HepG2 (cell line): ENCODE data around the gene PRSS33. TPM values are rescaled to one million over a fixed set of nuclear protein-coding genes. Genes with fewer than 3 reads are reported as not detected.

ENCODE experiments used
- ATAC-seq: fragments of 200-7000 bp; cut with Tn5 transposase; 3 replicates; pipeline ENCODE4 v1.9.1; 2020; ENCODE audit warnings: mild to moderate bottlenecking, moderate library complexity
- BruUV-seq: library from RNA; stranded (reverse); fragments of 400-500 nt; replicated peaks from 2 replicates; lab custom pipeline; 2021; lab: Mats Ljungman, UMichigan
- CTCF ChIA-PET: fragments of 300-600 bp; formaldehyde crosslinking; extraction: SDS; loops from one replicate; lab custom pipeline; 2021; ENCODE audit warnings: low total read pairs, inconsistent platforms, low intra/inter-chr PET ratio; lab: Yijun Ruan, JAX
- POLR2A ChIA-PET: fragments of 350-600 bp; sonication (Branson Sonifier 250); formaldehyde crosslinking; loops from one replicate; lab custom pipeline; 2020; ENCODE audit warnings: antibody characterized with exemption, inconsistent platforms; lab: Yijun Ruan, JAX
- DNase-seq: peaks from one replicate; pipeline ENCODE4 v3.0.0-alpha.2; 2015; ENCODE audit warnings: low spot score
- FAIRE-seq: peaks from 3 replicates; lab custom pipeline; 2011; peaks lifted over from hg19 to GRCh38; lab: Jason Lieb, UNC
- H2AFZ ChIP-seq: one replicate; pipeline ENCODE4 v1.6.1; 2011; ENCODE audit warnings: low read length, inconsistent platforms
- H3K27ac ChIP-seq: fragments of 300-600 bp; 3 replicates; pipeline ENCODE4 v1.8.0; 2011; ENCODE audit warnings: mixed run types, mild to moderate bottlenecking, mixed read lengths, low read length, inconsistent platforms; ENCODE audit not compliant: insufficient read depth; ENCODE audit errors: extremely low read length
- H3K27me3 ChIP-seq, 2 experiments: fragments of 200-600 bp in 1 of 2; 2 replicates in 1 of 2; 3 replicates in 1 of 2; pipeline versions ENCODE4 v1.6.0 to v1.8.0; 2011; ENCODE audit warnings: low read length in 2 of 2, mild to moderate bottlenecking in 2 of 2, moderate library complexity in 2 of 2, inconsistent platforms in 1 of 2; ENCODE audit not compliant: insufficient read depth in 2 of 2, control insufficient read depth in 1 of 2
- H3K36me3 ChIP-seq, 2 experiments: fragments of 200-600 bp in 1 of 2; replicated peaks in 1 of 2; 2 replicates in 1 of 2; 3 replicates in 1 of 2; pipeline versions ENCODE4 v1.5.1 to v1.8.0; 2011; ENCODE audit warnings: low read length in 2 of 2, inconsistent platforms in 1 of 2; ENCODE audit not compliant: insufficient read depth in 2 of 2, control insufficient read depth in 1 of 2
- H3K4me1 ChIP-seq: 2 replicates; pipeline ENCODE4 v1.5.1; 2012; ENCODE audit warnings: low read length, inconsistent platforms; ENCODE audit not compliant: insufficient read depth
- H3K4me2 ChIP-seq: 2 replicates; pipeline ENCODE4 v1.6.0; 2011; ENCODE audit warnings: low read depth, low read length, inconsistent platforms
- H3K4me3 ChIP-seq, 3 experiments: fragments of 200-600 bp in 1 of 3; sonication (generic), shearing (Covaris generic) in 1 of 3; replicated peaks in 1 of 3; 2 replicates each; pipeline ENCODE4 v1.5.1; 2011 to 2016; ENCODE audit warnings: low read length in 3 of 3, inconsistent platforms in 2 of 3, low read depth in 2 of 3, mild to moderate bottlenecking in 2 of 3, control low read depth in 1 of 3, mixed read lengths in 1 of 3; ENCODE audit not compliant: insufficient read depth in 1 of 3
- H3K79me2 ChIP-seq: one replicate; pipeline ENCODE4 v1.6.1; 2011; ENCODE audit warnings: low read length, inconsistent platforms; ENCODE audit not compliant: insufficient read depth
- H3K9ac ChIP-seq: 2 replicates; pipeline ENCODE4 v1.6.0; 2011; ENCODE audit warnings: mild to moderate bottlenecking, low read depth, low read length, inconsistent platforms; ENCODE audit not compliant: insufficient read depth
- H3K9me3 ChIP-seq: 2 replicates; pipeline ENCODE4 v1.5.1; 2012; ENCODE audit warnings: mild to moderate bottlenecking, low read length
- H4K20me1 ChIP-seq: 2 replicates; pipeline ENCODE4 v1.6.0; 2011; ENCODE audit warnings: inconsistent platforms, mild to moderate bottlenecking, low read length, moderate library complexity; ENCODE audit not compliant: insufficient read depth
- AGO2 ChIP-seq: fragments of 200-400 bp; formaldehyde crosslinking; optimal IDR thresholded peaks from 2 replicates; pipeline ENCODE3; 2017; ENCODE audit warnings: mild to moderate bottlenecking, low read depth, low read length, moderate library complexity
- MED1 ChIP-seq: sonication (generic); formaldehyde crosslinking; IDR thresholded peaks from 2 replicates; pipeline ENCODE4 v1.4.0; 2020; ENCODE audit warnings: missing genetic modification reagents
- POLR2AphosphoS2 ChIP-seq: IDR thresholded peaks from 2 replicates; pipeline ENCODE4 v1.6.1; 2011; ENCODE audit warnings: low read depth, low read length, improper control_type of control experiment
- RBFOX2 ChIP-seq: fragments of 200-400 bp; formaldehyde crosslinking; IDR thresholded peaks from 2 replicates; pipeline ENCODE4 v1.6.1; 2017; ENCODE audit warnings: low read depth, mild to moderate bottlenecking, low read length
- RBM22 ChIP-seq: fragments of 200-400 bp; formaldehyde crosslinking; optimal IDR thresholded peaks from 2 replicates; pipeline ENCODE3; 2017; ENCODE audit warnings: mild to moderate bottlenecking, low read length, moderate library complexity
- ZMYM2 ChIP-seq: sonication (generic); formaldehyde crosslinking; IDR thresholded peaks from 2 replicates; pipeline ENCODE4 v1.8.0; 2022; ENCODE audit warnings: mild to moderate bottlenecking, missing genetic modification reagents
- ZNF296 ChIP-seq: sonication (generic); formaldehyde crosslinking; conservative IDR thresholded peaks from 2 replicates; pipeline ENCODE4 v1.5.0; 2020; ENCODE audit warnings: mild to moderate bottlenecking, missing genetic modification reagents
- ZNF562 ChIP-seq: sonication (generic); formaldehyde crosslinking; IDR thresholded peaks from 2 replicates; pipeline ENCODE4 v1.8.0; 2022; ENCODE audit warnings: missing genetic modification reagents, borderline replicate concordance
- ZNF749 ChIP-seq: sonication (generic); formaldehyde crosslinking; IDR thresholded peaks from 2 replicates; pipeline ENCODE4 v1.8.0; 2022; ENCODE audit warnings: mild to moderate bottlenecking, missing genetic modification reagents, moderate library complexity, borderline replicate concordance
- ZNF83 ChIP-seq: sonication (generic); formaldehyde crosslinking; IDR thresholded peaks from 2 replicates; pipeline ENCODE4 v1.4.0; 2020; ENCODE audit warnings: missing genetic modification reagents, mild to moderate bottlenecking, borderline replicate concordance
- ZZZ3 ChIP-seq: sonication (generic); formaldehyde crosslinking; IDR thresholded peaks from 2 replicates; pipeline ENCODE4 v1.4.0; 2020; ENCODE audit warnings: missing genetic modification reagents, mild to moderate bottlenecking, borderline replicate concordance
- WGBS: methylation state at CpG from one replicate; pipeline ENCODE4 v1.1.6; 2017; ENCODE audit warnings: low lambda C conversion rate; 5-methylcytosine and 5-hydroxymethylcytosine counted together
- in situ Hi-C: cut with HindIII; loops from 2 replicates; pipeline ENCODE4 v1.10.0; 2017; ENCODE audit warnings: low pct_unique_long_range_greater_than_20kb; ENCODE audit not compliant: extremely low pct_ligation_motif_present
- intact Hi-C: fragments of 100-400 bp; cut with micrococcal nuclease; formaldehyde crosslinking; loops from one replicate; pipeline ENCODE4 v1.10.0; 2022; ENCODE audit not compliant: unreplicated experiment
- polyA plus RNA-seq, 8 experiments: library from polyadenylated mRNA; depleted of rRNA in 3 of 8; stranded (reverse) in 7 of 8; unstranded in 1 of 8; fragments of >200 nt; fragmentation: Illumina TruSeq in 4 of 8; extraction: Trizol in 4 of 8; gene quantifications; 2 replicates each; pipeline versions ENCODE4 v1.2.1 to v1.2.3, GENCODE V29; 2011 to 2016; ENCODE audit warnings: low read depth in 4 of 8, missing spikeins in 1 of 8, mixed read lengths in 1 of 8; ENCODE audit not compliant: insufficient read depth in 1 of 8
- total RNA-seq, 5 experiments: library from RNA; depleted of rRNA; stranded (reverse); fragments of >200 nt; fragmentation: Illumina TruSeq; extraction: Trizol; gene quantifications; 2 replicates each; pipeline ENCODE4 v1.2.3, GENCODE V29; 2016; ENCODE audit warnings: low read depth in 1 of 5
- TF ChIP-seq, protein P1 (sequence below): sonication (generic); formaldehyde crosslinking; IDR thresholded peaks from 2 replicates; pipeline ENCODE4 v1.8.1; 2022; ENCODE audit warnings: low read depth, mild to moderate bottlenecking, missing genetic modification reagents
- TF ChIP-seq, protein P2 (sequence below): sonication (generic); formaldehyde crosslinking; IDR thresholded peaks from 2 replicates; pipeline ENCODE4 v1.5.0; 2020; ENCODE audit warnings: mild to moderate bottlenecking, missing genetic modification reagents

The PRSS33 gene
- total and polyA plus RNA-seq, 2 of the 13 experiments (the other 11 are each of a cell fraction or from before 2014, with no cell fraction given), result not detected

DNA sequence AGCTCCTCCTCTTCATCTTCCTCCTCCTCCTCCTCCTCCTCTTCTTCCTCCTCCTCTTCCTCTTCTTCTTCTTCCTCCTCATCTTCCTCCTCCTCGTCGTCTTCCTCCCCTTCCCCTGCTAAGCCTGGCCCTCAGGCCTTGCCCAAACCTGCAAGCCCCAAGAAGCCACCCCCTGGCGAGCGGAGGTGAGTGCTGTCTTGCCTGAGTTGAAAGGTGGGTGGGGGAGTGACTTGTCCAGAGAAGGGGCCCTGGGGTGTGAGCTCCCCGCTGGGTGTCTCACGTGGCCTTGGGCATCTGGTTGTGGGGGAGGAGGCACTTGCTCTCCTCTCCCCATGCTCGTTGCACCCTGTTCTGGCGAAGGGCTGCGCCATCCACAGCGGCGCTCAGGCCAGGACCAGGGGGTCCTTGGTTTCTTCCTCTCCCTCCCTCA, 18.2 kb downstream of the PRSS33 start:
- no peak overlapping the region for H3K27ac ChIP-seq
- FAIRE-seq, result no peak
- no peaks in the 10 kb centered on the region for H3K9me3 ChIP-seq
- DNase-seq, result no peak
- H3K4me1 ChIP-seq, result no peaks in the 10 kb centered on the region
- 95% methylated on average over 11 of the region's 11 CpGs for WGBS
- ATAC-seq, result no peak
- POLR2A ChIA-PET, result interaction anchor here (1.5 kb wide), 1 partner anchor 8 kb away, joined by 3 read pairs; the partner anchor contains the start of gene ELOB
- no peak overlapping the region for H2AFZ ChIP-seq
- in situ Hi-C loops, result no loop called here
- no peak overlapping the region for H3K4me3 ChIP-seq
- peaks cover 48 to 93% of the 10 kb centered on the region in 2 experiments for H3K36me3 ChIP-seq
- H4K20me1 ChIP-seq, result peaks cover 7% of the 10 kb centered on the region; the same call in 1 of the 2 replicates
- no peak overlapping the region for H3K9ac ChIP-seq
- H3K4me2 ChIP-seq, result no peak overlapping the region
- H3K27me3 ChIP-seq, result no peaks in the 10 kb centered on the region
- H3K79me2 ChIP-seq, result peaks cover 18% of the 10 kb centered on the region
- intact Hi-C loops, result no loop called here
- TF ChIP-seq ZNF83 (CRISPR knock-in tag) (no peak), AGO2 (peak; percentile 61), ZNF749 (CRISPR knock-in tag) (no peak), POLR2AphosphoS2 (no peak; the same call in 1 of the 2 replicates), MED1 (CRISPR knock-in tag) (no peak), RBM22 (peak; percentile 83), ZZZ3 (CRISPR knock-in tag) (no peak), RBFOX2 (peak; percentile 11; the same call in 1 of the 2 replicates), ZNF562 (no peak), ZMYM2 (CRISPR knock-in tag) (no peak), ZNF296 (CRISPR knock-in tag) (no peak)
- TF ChIP-seq, protein P1, sequence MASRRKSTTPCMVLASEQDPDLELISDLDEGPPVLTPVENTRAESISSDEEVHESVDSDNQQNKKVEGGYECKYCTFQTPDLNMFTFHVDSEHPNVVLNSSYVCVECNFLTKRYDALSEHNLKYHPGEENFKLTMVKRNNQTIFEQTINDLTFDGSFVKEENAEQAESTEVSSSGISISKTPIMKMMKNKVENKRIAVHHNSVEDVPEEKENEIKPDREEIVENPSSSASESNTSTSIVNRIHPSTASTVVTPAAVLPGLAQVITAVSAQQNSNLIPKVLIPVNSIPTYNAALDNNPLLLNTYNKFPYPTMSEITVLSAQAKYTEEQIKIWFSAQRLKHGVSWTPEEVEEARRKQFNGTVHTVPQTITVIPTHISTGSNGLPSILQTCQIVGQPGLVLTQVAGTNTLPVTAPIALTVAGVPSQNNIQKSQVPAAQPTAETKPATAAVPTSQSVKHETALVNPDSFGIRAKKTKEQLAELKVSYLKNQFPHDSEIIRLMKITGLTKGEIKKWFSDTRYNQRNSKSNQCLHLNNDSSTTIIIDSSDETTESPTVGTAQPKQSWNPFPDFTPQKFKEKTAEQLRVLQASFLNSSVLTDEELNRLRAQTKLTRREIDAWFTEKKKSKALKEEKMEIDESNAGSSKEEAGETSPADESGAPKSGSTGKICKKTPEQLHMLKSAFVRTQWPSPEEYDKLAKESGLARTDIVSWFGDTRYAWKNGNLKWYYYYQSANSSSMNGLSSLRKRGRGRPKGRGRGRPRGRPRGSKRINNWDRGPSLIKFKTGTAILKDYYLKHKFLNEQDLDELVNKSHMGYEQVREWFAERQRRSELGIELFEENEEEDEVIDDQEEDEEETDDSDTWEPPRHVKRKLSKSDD (CRISPR knock-in tag), result no peak
- TF ChIP-seq, protein P2, sequence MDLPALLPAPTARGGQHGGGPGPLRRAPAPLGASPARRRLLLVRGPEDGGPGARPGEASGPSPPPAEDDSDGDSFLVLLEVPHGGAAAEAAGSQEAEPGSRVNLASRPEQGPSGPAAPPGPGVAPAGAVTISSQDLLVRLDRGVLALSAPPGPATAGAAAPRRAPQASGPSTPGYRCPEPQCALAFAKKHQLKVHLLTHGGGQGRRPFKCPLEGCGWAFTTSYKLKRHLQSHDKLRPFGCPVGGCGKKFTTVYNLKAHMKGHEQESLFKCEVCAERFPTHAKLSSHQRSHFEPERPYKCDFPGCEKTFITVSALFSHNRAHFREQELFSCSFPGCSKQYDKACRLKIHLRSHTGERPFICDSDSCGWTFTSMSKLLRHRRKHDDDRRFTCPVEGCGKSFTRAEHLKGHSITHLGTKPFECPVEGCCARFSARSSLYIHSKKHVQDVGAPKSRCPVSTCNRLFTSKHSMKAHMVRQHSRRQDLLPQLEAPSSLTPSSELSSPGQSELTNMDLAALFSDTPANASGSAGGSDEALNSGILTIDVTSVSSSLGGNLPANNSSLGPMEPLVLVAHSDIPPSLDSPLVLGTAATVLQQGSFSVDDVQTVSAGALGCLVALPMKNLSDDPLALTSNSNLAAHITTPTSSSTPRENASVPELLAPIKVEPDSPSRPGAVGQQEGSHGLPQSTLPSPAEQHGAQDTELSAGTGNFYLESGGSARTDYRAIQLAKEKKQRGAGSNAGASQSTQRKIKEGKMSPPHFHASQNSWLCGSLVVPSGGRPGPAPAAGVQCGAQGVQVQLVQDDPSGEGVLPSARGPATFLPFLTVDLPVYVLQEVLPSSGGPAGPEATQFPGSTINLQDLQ (CRISPR knock-in tag), result no peak
- TF ChIP-seq, all 625 proteins: peak for 3
- CTCF ChIA-PET, result no interaction called here
- BruUV-seq, result no TSS peak
